HepG2 (cell line): ENCODE results near the gene GABRR3.

Experiments
- EP300 ChIP-seq, 3 experiments: sonication (generic) in 1 of 3; formaldehyde crosslinking in 1 of 3; IDR thresholded peaks; 2 replicates each; pipeline versions ENCODE4 v1.5.1 to v1.6.1; 2011 to 2020; ENCODE audit warnings: low read depth in 2 of 3, low read length in 2 of 3, borderline replicate concordance in 1 of 3, improper control_type of control experiment in 1 of 3, mild to moderate bottlenecking in 1 of 3, missing genetic modification reagents in 1 of 3, moderate library complexity in 1 of 3
- REPIN1 ChIP-seq: sonication (generic); formaldehyde crosslinking; IDR thresholded peaks from 2 replicates; pipeline ENCODE4 v1.8.0; 2022; ENCODE audit warnings: missing genetic modification reagents, low read depth, mild to moderate bottlenecking, borderline replicate concordance
- ZNF782 ChIP-seq: sonication (generic); formaldehyde crosslinking; IDR thresholded peaks from 2 replicates; pipeline ENCODE4 v1.4.0; 2020; ENCODE audit warnings: missing genetic modification reagents, mild to moderate bottlenecking, borderline replicate concordance
- TF ChIP-seq, protein P1 (sequence below): IDR thresholded peaks from 2 replicates; pipeline ENCODE4 v1.6.1; 2012; ENCODE audit warnings: low read length, improper control_type of control experiment

DNA sequence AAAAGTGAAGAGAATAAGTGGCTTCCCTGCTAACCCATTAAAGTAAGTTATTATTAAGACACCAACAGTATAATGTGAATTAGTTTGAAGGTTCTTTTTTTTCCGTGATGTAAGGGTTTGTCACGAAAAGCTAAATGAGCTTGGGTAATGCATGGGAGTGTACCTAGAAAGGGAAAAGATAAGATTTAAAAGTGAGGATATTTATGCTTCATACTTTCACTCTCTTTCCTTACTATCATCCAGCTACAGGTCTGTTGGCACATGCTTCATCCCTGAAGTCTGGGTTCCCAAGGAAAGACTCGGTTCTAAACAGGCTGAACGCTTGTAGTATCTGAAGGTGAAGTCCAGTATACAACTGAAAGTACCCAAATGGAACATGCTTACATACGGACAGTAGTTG, 36.0 kb downstream of the GABRR3 start:
- TF ChIP-seq REPIN1 (CRISPR knock-in tag) = no peak
- TF ChIP-seq, protein P1, sequence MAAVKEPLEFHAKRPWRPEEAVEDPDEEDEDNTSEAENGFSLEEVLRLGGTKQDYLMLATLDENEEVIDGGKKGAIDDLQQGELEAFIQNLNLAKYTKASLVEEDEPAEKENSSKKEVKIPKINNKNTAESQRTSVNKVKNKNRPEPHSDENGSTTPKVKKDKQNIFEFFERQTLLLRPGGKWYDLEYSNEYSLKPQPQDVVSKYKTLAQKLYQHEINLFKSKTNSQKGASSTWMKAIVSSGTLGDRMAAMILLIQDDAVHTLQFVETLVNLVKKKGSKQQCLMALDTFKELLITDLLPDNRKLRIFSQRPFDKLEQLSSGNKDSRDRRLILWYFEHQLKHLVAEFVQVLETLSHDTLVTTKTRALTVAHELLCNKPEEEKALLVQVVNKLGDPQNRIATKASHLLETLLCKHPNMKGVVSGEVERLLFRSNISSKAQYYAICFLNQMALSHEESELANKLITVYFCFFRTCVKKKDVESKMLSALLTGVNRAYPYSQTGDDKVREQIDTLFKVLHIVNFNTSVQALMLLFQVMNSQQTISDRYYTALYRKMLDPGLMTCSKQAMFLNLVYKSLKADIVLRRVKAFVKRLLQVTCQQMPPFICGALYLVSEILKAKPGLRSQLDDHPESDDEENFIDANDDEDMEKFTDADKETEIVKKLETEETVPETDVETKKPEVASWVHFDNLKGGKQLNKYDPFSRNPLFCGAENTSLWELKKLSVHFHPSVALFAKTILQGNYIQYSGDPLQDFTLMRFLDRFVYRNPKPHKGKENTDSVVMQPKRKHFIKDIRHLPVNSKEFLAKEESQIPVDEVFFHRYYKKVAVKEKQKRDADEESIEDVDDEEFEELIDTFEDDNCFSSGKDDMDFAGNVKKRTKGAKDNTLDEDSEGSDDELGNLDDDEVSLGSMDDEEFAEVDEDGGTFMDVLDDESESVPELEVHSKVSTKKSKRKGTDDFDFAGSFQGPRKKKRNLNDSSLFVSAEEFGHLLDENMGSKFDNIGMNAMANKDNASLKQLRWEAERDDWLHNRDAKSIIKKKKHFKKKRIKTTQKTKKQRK = no peak
- TF ChIP-seq EP300 (IDR thresholded peaks at IDR 0.05; ENCODE audit: low read depth in 2 of 2, low read length in 2 of 2) = no peak
- TF ChIP-seq EP300 (CRISPR knock-in tag; IDR thresholded peaks at IDR 0.05; ENCODE audit: borderline replicate concordance) = no peak
- no peak for TF ChIP-seq ZNF782 (CRISPR knock-in tag)
